KMS-11 (cell line): ENCODE data around the gene PHF5A.
"Not testable (repeated sequence)": the region's sequence is repeated elsewhere in the genome, so short reads cannot be mapped to it uniquely, and the experiment has no call there.

Experiments
- H2AFZ ChIP-seq: fragments of 200-600 bp; sonication (generic); 2 replicates; pipeline ENCODE4 v1.6.1; 2016; ENCODE audit warnings: antibody characterized with exemption, mixed run types, low read depth
- H3K27ac ChIP-seq: fragments of 200-600 bp; sonication (generic); 2 replicates; pipeline ENCODE4 v1.6.1; 2016; ENCODE audit warnings: mild to moderate bottlenecking, mixed run types
- H3K27me3 ChIP-seq: fragments of 200-600 bp; sonication (generic); 2 replicates; pipeline ENCODE4 v1.6.1; 2017; ENCODE audit warnings: mild to moderate bottlenecking, low read depth, mixed run types, moderate library complexity; ENCODE audit not compliant: insufficient read depth
- H3K36me3 ChIP-seq: fragments of 200-600 bp; sonication (generic); 2 replicates; pipeline ENCODE4 v1.6.1; 2017; ENCODE audit warnings: mild to moderate bottlenecking, mixed run types; ENCODE audit not compliant: insufficient read depth
- H3K4me1 ChIP-seq: fragments of 200-600 bp; sonication (generic); 2 replicates; pipeline ENCODE4 v1.6.1; 2016; ENCODE audit warnings: mild to moderate bottlenecking, low read depth, mixed run types; ENCODE audit not compliant: poor library complexity, severe bottlenecking
- H3K4me2 ChIP-seq: fragments of 200-600 bp; sonication (generic); 2 replicates; pipeline ENCODE4 v1.7.0; 2016; ENCODE audit warnings: mild to moderate bottlenecking, mixed run types
- H3K4me3 ChIP-seq: fragments of 200-600 bp; sonication (generic); IDR thresholded peaks from 2 replicates; pipeline ENCODE4 v1.6.1; 2017; ENCODE audit warnings: low read depth, low read length, mixed read lengths; ENCODE audit not compliant: insufficient read depth
- H3K79me2 ChIP-seq: fragments of 200-600 bp; sonication (generic); 2 replicates; pipeline ENCODE4 v1.6.1; 2016; ENCODE audit warnings: low read depth, mixed run types; ENCODE audit not compliant: insufficient read depth
- H3K9ac ChIP-seq: fragments of 200-600 bp; sonication (generic); 2 replicates; pipeline ENCODE4 v1.6.1; 2016; ENCODE audit warnings: mild to moderate bottlenecking, mixed run types
- H4K20me1 ChIP-seq: fragments of 200-600 bp; sonication (generic); 2 replicates; pipeline ENCODE4 v1.6.1; 2016; ENCODE audit warnings: mild to moderate bottlenecking, mixed run types; ENCODE audit not compliant: insufficient read depth
- CTCF ChIP-seq: fragments of 200-600 bp; sonication (generic); conservative IDR thresholded peaks from 2 replicates; pipeline ENCODE4 v1.6.1; 2017; ENCODE audit warnings: low read depth, mild to moderate bottlenecking, antibody characterized with exemption, low read length, moderate library complexity, mixed read lengths

The PHF5A gene

DNA sequence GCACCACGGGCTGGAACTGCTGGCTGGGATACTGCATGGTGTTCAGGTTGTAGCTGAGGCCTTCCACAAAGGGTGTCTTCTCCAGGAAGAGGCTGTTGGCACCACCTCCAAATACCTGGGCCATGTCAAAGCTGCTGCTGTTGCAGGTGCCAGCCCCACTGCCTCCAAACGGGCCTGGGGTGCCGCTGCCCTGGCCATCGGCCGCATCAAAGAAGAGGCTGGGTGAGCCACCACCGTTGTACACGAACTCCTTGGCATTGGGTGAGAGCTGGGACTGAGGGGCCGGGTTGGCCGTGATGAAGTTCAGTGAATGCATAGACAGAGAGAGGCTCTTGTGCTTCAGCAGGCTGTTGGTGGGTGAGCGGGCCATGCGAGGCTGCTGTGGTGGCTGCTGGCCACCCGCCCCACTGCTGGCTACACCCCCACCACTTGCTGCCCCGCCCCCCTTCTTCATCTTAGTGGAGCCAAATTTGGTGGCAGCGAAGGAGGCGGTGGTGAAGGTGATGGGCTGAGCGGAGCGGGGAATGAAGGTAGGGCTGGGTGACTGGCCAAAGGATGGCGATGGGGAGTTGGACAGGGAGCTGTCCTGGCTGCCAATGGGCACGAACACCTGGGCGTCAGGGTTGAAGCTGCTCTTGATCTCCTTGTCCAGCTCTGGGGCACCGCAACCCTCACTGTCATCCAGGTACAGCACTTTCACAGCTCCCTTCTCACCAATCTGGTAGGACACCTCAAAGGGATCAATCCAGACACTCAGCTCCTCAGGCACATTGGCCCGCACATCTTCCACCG, 32.0 kb downstream of the PHF5A start:
- Histone ChIP-seq H4K20me1 (no peaks in the 10 kb centered on the region; the same call in 1 of the 2 replicates), H3K36me3 (no peaks in the 10 kb centered on the region; the same call in 1 of the 2 replicates), H3K4me1 (peaks cover 27% of the 10 kb centered on the region), H3K79me2 (peaks cover 54% of the 10 kb centered on the region), H3K4me3 (no peak overlapping the region), H3K27me3 (no peaks in the 10 kb centered on the region), H3K27ac (no peak overlapping the region), H3K9ac (no peak overlapping the region), H3K4me2 (no peak overlapping the region), H2AFZ (no peak overlapping the region)
- no peak for TF ChIP-seq CTCF

- peaks cover 44% of the 10 kb centered on the region for H3K79me2 ChIP-seq
- H3K27ac ChIP-seq = no peak overlapping the region
- peaks cover 19% of the 10 kb centered on the region for H3K4me1 ChIP-seq
- no peaks in the 10 kb centered on the region for H3K27me3 ChIP-seq
- no peak overlapping the region for H3K9ac ChIP-seq
- H4K20me1 ChIP-seq = no peaks in the 10 kb centered on the region; the same call in 1 of the 2 replicates
- H3K4me2 ChIP-seq = no peak overlapping the region
- no peak for TF ChIP-seq CTCF
- H3K36me3 ChIP-seq = no peaks in the 10 kb centered on the region; the same call in 1 of the 2 replicates
- H2AFZ ChIP-seq = no peak overlapping the region
- H3K4me3 ChIP-seq = no peak overlapping the region
Measured at GRCh38 chr22:41435560-41435959, 32.9 kb downstream of the PHF5A start.

DNA sequence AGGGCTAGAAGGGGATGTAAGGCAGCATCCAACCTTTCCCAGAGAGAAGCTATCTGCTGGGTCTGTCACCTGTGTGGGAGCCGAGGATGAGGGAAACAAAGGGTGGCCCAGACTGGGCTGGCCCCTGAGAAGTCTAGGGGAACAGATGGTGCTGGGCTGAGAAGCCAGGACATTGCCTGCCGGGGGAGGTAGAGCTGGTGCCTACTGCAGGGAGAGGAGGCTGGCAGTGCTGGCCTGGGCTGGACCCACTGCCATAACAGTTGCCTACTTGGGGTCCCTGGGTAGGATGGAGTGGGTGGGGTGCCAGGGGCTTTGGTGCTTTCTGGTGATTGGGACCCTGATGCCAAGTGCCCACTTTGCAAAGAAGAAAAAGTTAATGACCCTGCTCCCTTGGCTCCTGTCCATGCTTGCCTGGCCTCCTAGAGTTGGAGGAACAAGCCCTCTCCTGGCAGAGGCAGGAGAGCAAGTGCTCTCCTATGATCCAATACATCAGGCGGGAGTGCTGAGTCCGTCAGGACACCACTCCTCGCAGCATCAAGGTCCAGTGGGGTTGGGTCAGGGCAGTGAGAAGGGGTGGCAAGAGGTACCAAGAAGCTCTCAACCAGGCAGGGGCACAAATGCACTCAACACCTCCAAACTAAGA, 34.0 kb downstream of the PHF5A start:
- H3K9ac ChIP-seq, H3K4me3 ChIP-seq, H3K36me3 ChIP-seq, H3K4me2 ChIP-seq, H3K27ac ChIP-seq, H4K20me1 ChIP-seq, H3K27me3 ChIP-seq, H2AFZ ChIP-seq: not testable (repeated sequence)
- H3K79me2 ChIP-seq = peaks cover 34% of the 10 kb centered on the region; the same call in 1 of the 2 replicates
- peaks cover 10% of the 10 kb centered on the region for H3K4me1 ChIP-seq

DNA sequence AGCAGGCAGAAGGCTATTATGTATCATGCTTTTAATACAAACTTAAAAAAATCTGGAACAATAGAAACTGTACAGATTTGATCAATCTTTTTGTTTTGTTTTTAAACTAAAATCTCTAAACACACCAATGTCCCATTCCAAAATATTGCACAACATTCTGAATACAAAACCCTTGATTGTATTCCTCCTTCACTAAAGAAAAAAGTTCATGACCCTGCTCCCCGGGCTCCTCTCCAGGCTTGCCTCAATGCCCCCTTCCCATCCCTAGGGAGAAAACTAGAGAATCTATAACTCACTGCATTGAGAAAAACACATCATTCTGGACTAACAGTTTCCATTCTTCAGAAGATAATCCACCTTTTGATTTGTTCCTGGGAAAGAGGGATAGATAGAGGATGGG, 35.0 kb downstream of the PHF5A start:
- H3K27ac ChIP-seq, H4K20me1 ChIP-seq, H3K4me1 ChIP-seq, H3K4me3 ChIP-seq, H3K27me3 ChIP-seq, H3K36me3 ChIP-seq, H3K4me2 ChIP-seq, H2AFZ ChIP-seq, H3K9ac ChIP-seq: not testable (repeated sequence)
- peaks cover 25% of the 10 kb centered on the region; the same call in 1 of the 2 replicates for H3K79me2 ChIP-seq

DNA sequence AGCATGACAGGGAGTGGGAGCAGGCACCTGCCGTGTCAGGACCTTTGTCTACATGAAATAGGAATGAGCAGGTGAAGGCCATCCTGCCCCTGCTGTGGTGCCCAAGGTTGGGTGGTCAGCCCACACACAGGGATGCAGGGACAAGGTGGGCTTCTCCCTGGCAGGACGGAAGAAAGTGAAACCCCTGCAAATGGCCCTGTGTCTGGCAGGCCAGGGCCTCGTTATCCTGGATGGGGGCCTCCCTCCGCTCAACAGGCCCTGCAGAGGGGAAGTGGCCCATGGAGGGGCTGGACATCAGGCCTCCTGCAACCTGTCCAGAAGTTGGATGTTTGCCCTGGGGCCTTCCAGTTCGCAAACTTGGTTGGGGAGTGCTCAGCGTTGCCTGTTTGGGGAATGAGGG, 36.8 kb downstream of the PHF5A start:
- peaks cover 16% of the 10 kb centered on the region for H3K4me1 ChIP-seq
- H3K79me2 ChIP-seq = peaks cover 21% of the 10 kb centered on the region; the same call in 1 of the 2 replicates
- H2AFZ ChIP-seq = no peak overlapping the region
- no peak overlapping the region for H3K27ac ChIP-seq
- H3K27me3 ChIP-seq = no peaks in the 10 kb centered on the region
- no peak overlapping the region for H3K4me2 ChIP-seq
- H3K36me3 ChIP-seq = no peaks in the 10 kb centered on the region; the same call in 1 of the 2 replicates
- no peaks in the 10 kb centered on the region for H4K20me1 ChIP-seq
- no peak overlapping the region for H3K9ac ChIP-seq
- TF ChIP-seq CTCF = no peak
- H3K4me3 ChIP-seq = no peak overlapping the region
